Spleen (tissue), 13 donors: ENCODE results near the gene GFRAL. TPM values are rescaled to one million over a fixed set of nuclear protein-coding genes. Genes with fewer than 3 reads are reported as not detected.

Experiments used
- DNase-seq: peaks from one replicate; pipeline ENCODE4 v3.0.0-alpha.2; 2020
- H3K27ac ChIP-seq, 8 donors: fragments of 200-600 bp; sonication (generic) in 7 of 8; 1 replicate in 4 of 8; 2 replicates in 4 of 8; pipeline versions ENCODE4 v1.5.0 to v1.8.0; 2016 to 2021; ENCODE audit warnings: inconsistent platforms in 4 of 8, mild to moderate bottlenecking in 4 of 8, moderate library complexity in 1 of 8
- H3K27me3 ChIP-seq, 7 donors: fragments of 200-600 bp; sonication (generic) in 6 of 7; replicated peaks in 1 of 7; 1 replicate in 4 of 7; 2 replicates in 3 of 7; pipeline versions ENCODE4 v1.5.0 to v1.8.0; 2016 to 2021; ENCODE audit warnings: inconsistent platforms in 3 of 7, mild to moderate bottlenecking in 1 of 7
- H3K36me3 ChIP-seq, 6 donors: fragments of 200-600 bp; sonication (generic) in 5 of 6; 1 replicate in 4 of 6; 2 replicates in 2 of 6; pipeline versions ENCODE4 v1.5.0 to v1.8.0; 2016 to 2021; ENCODE audit warnings: inconsistent platforms in 2 of 6
- H3K4me1 ChIP-seq, 6 donors: fragments of 200-600 bp; sonication (generic) in 5 of 6; 1 replicate in 3 of 6; 2 replicates in 3 of 6; pipeline versions ENCODE4 v1.5.0 to v1.8.0; 2016 to 2021; ENCODE audit warnings: inconsistent platforms in 3 of 6
- H3K4me3 ChIP-seq, 8 donors: fragments of 200-600 bp; sonication (generic) in 7 of 8; 1 replicate in 4 of 8; 2 replicates in 4 of 8; pipeline versions ENCODE4 v1.5.0 to v1.8.0; 2016 to 2021; ENCODE audit warnings: inconsistent platforms in 4 of 8, mild to moderate bottlenecking in 4 of 8, moderate library complexity in 2 of 8
- H3K9me3 ChIP-seq, 8 donors: fragments of 200-600 bp; sonication (generic) in 7 of 8; 1 replicate in 4 of 8; 2 replicates in 4 of 8; pipeline versions ENCODE4 v1.5.0 to v1.8.0; 2016 to 2021; ENCODE audit warnings: inconsistent platforms in 4 of 8
- POLR2A ChIP-seq, 3 donors: fragments of 450-650 bp; IDR thresholded peaks; one replicate each; pipeline ENCODE4 v1.5.1; 2017; ENCODE audit warnings: antibody characterized with exemption in 3 of 3, mild to moderate bottlenecking in 1 of 3
- POLR2AphosphoS5 ChIP-seq, 3 donors: sonication (generic); formaldehyde crosslinking; IDR thresholded peaks; one replicate each; pipeline ENCODE4 v1.5.1; 2017; ENCODE audit warnings: antibody characterized with exemption in 3 of 3
- WGBS, 5 donors: extraction: QIAGEN DNeasy Blood & Tissue Kit in 3 of 5; methylation state at CpG; one replicate each; pipeline versions ENCODE4 v1.1.5 to v1.1.7; 2013 to 2018; 5-methylcytosine and 5-hydroxymethylcytosine counted together
- intact Hi-C: fragments of 100-400 bp; cut with DNase I; formaldehyde crosslinking; loops from one replicate; pipeline ENCODE4 v1.15.0; 2023; ENCODE audit warnings: low total_unique reads
- long read RNA-seq, 2 donors: transcript quantifications; one replicate each; lab custom pipeline, GENCODE V29; 2026
- polyA plus RNA-seq, 3 donors: library from polyadenylated mRNA; stranded (reverse); fragments of 200-250 nt; gene quantifications; one replicate each; pipeline ENCODE4 v1.2.1, GENCODE V29; 2013
- total RNA-seq, 7 donors: library from RNA; depleted of rRNA in 3 of 7; stranded (reverse); fragments of >200 nt in 3 of 7; fragmentation: NEBNext Ultra II Directional in 4 of 7; extraction: Animal tissue kit (Norgen Biotek cat#: 25700) in 4 of 7; gene quantifications; one replicate each; pipeline versions ENCODE4 v1.1.0 to v1.2.1, GENCODE V29; 2016 to 2021
- TF ChIP-seq, protein P1 (sequence below), 11 experiments: fragments of 200-600 bp in 7 of 11; fragments of 450-650 bp in 4 of 11; sonication (generic) in 4 of 11; IDR thresholded peaks in 8 of 11; conservative IDR thresholded peaks in 3 of 11; 1 replicate in 7 of 11; 2 replicates in 4 of 11; pipeline versions ENCODE4 v1.4.0 to v1.8.0; 2016 to 2021; ENCODE audit warnings: antibody characterized with exemption in 11 of 11, inconsistent platforms in 4 of 11, mild to moderate bottlenecking in 1 of 11
- donor health status: healthy with polysubstance abuse.
- donor health status: DM: no; HTN: no; CAD: no; lungs with moderate emphysema.
- donor health status: DM: no; HTN: no; CAD: no.
- donor health status: Bipolar disorder and iron deficiency.
- donor health status: healthy.
- donor health status: DM: no; HTN: no; CAD: no.
- donor health status: DM: yes; HTN: yes; CAD: no.

GFRAL gene, protein sequence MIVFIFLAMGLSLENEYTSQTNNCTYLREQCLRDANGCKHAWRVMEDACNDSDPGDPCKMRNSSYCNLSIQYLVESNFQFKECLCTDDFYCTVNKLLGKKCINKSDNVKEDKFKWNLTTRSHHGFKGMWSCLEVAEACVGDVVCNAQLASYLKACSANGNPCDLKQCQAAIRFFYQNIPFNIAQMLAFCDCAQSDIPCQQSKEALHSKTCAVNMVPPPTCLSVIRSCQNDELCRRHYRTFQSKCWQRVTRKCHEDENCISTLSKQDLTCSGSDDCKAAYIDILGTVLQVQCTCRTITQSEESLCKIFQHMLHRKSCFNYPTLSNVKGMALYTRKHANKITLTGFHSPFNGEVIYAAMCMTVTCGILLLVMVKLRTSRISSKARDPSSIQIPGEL
- total RNA-seq (not detected), polyA plus RNA-seq (not detected)
- long read RNA-seq, donor 1: 0 reads
- long read RNA-seq, donor 2: 0 reads

DNA sequence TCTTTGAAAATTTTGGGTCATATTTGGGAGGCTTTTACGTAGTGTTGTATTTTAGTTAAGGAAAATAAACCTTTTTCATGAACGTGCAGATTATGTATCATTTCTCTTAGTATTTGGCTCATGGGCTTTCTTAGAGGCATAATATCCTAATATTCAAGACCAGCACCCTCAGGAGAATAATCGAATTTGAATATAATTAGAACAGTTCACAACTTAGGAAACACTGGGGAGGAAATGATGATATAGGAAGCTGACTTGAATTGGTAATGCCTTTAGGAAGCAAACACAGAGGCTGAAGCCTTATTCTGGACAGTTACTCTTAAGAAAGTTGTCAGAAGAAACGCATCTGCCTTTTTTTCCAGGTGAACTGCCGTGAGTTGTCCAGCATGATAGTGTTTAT lies at the start of gene GFRAL:
GFRAL (plus strand) TSS at position 301 of the 400 bp plus-strand sequence; CDS start at position 387, 86 bp downstream.
- Histone ChIP-seq H3K27me3 (no peaks in the 10 kb centered on the region), H3K4me3 (no peak within 1 kb of the TSS), H3K27ac (no peak within 1 kb of the TSS), H3K9me3 (peaks cover 0 to 3% (median 0%) of the 10 kb centered on the region in 8 donors), H3K4me1 (no peaks in the 10 kb centered on the region), H3K36me3 (no peaks in the 10 kb centered on the region)
- DNase-seq: no peak
- WGBS, 5 donors: 59 to 76% (median 71%) methylated on average over 5 of the region's 5 CpGs
- no peak for TF ChIP-seq POLR2AphosphoS5 (IDR thresholded peaks at IDR 0.05)
- no peak for TF ChIP-seq POLR2A (IDR thresholded peaks at IDR 0.05)
- TF ChIP-seq, protein P1, sequence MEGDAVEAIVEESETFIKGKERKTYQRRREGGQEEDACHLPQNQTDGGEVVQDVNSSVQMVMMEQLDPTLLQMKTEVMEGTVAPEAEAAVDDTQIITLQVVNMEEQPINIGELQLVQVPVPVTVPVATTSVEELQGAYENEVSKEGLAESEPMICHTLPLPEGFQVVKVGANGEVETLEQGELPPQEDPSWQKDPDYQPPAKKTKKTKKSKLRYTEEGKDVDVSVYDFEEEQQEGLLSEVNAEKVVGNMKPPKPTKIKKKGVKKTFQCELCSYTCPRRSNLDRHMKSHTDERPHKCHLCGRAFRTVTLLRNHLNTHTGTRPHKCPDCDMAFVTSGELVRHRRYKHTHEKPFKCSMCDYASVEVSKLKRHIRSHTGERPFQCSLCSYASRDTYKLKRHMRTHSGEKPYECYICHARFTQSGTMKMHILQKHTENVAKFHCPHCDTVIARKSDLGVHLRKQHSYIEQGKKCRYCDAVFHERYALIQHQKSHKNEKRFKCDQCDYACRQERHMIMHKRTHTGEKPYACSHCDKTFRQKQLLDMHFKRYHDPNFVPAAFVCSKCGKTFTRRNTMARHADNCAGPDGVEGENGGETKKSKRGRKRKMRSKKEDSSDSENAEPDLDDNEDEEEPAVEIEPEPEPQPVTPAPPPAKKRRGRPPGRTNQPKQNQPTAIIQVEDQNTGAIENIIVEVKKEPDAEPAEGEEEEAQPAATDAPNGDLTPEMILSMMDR (IDR thresholded peaks at IDR 0.05 in 8 of 11, conservative IDR thresholded peaks at IDR 0.05 in 3 of 11): no peak
- intact Hi-C loops: no loop called here

DNA sequence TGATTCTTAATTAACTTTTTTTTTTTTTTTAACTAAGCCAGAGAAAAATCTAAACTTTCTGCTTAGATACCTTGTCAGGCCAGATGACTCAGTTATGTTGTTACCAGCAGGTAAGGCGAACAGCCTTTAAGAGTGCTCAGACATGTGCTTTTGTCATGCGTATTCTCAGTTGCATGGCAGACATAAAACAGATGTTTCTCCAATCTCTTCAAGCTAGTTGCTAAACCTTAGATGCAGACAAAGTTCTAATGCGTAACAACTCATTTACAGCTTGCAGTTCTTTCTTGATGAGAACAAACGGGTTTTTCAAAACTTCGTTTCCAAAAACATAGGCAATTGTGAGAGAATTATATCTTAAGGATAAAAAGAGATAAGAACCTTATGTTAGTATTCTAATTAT lies 49.6 kb upstream of the GFRAL start:
- H3K4me3 ChIP-seq: no peak overlapping the region
- TF ChIP-seq, protein P1 (IDR thresholded peaks at IDR 0.05 in 8 of 11, conservative IDR thresholded peaks at IDR 0.05 in 3 of 11): no peak
- TF ChIP-seq POLR2A (IDR thresholded peaks at IDR 0.05): no peak
- TF ChIP-seq POLR2AphosphoS5 (IDR thresholded peaks at IDR 0.05): no peak
- H3K36me3 ChIP-seq: no peaks in the 10 kb centered on the region
- no peak overlapping the region for H3K27ac ChIP-seq
- DNase-seq: no peak
- no peaks in the 10 kb centered on the region for H3K4me1 ChIP-seq
- H3K27me3 ChIP-seq: no peaks in the 10 kb centered on the region
- WGBS, 5 donors: 77 to 85% (median 80%) methylated on average over 5 of the region's 5 CpGs
- intact Hi-C loops: no loop called here
- no peaks in the 10 kb centered on the region for H3K9me3 ChIP-seq

DNA sequence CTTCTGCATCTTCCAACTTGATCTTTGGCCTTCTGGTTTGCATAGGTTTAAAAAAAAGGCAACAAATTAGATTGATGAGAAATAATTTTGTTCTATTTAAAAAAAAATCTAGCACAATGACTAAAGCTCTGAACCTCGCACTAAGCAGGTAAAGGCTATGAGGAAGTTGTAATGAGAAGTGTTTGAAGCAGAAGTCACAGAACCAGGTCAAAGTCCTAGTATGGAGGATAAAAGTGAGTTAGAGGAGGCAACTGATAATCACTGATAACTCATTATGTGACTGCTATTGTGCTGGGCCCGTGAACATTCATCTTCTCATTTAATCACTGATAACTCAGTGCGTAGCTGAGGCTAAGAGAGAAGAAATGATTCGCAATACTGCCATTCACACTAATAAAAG lies 46.1 kb upstream of the GFRAL start:
- H3K4me1 ChIP-seq: no peaks in the 10 kb centered on the region
- TF ChIP-seq POLR2A (IDR thresholded peaks at IDR 0.05) (no peak), POLR2AphosphoS5 (IDR thresholded peaks at IDR 0.05) (no peak)
- TF ChIP-seq, protein P1 (IDR thresholded peaks at IDR 0.05 in 8 of 11, conservative IDR thresholded peaks at IDR 0.05 in 3 of 11): no peak
- no peak overlapping the region for H3K4me3 ChIP-seq
- no peaks in the 10 kb centered on the region for H3K36me3 ChIP-seq
- WGBS, 5 donors: 57 to 78% (median 69%) methylated on average over 4 of the region's 4 CpGs
- no peaks in the 10 kb centered on the region for H3K27me3 ChIP-seq
- intact Hi-C loops: no loop called here
- no peaks in the 10 kb centered on the region for H3K9me3 ChIP-seq
- no peak overlapping the region for H3K27ac ChIP-seq
- DNase-seq: no peak

DNA sequence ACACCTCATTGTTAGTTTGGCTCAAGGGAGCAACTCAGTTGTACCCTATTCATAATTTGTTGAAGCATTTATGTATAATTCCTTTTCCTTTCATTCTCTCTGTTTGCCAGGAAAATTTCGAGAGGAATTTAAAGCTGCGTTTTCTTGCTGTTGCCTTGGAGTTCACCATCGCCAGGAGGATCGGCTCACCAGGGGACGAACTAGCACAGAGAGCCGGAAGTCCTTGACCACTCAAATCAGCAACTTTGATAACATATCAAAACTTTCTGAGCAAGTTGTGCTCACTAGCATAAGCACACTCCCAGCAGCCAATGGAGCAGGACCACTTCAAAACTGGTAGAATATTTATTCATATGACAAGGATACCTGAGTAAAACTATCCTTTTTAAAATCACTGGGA lies 45.2 kb upstream of the GFRAL start:
- TF ChIP-seq POLR2AphosphoS5 (IDR thresholded peaks at IDR 0.05): no peak
- TF ChIP-seq, protein P1 (IDR thresholded peaks at IDR 0.05 in 8 of 11, conservative IDR thresholded peaks at IDR 0.05 in 3 of 11): no peak
- no peak for TF ChIP-seq POLR2A (IDR thresholded peaks at IDR 0.05)
- WGBS, 5 donors: 74 to 90% (median 79%) methylated on average over 6 of the region's 6 CpGs
- intact Hi-C loops: no loop called here
- Histone ChIP-seq H3K36me3 (no peaks in the 10 kb centered on the region), H3K27me3 (no peaks in the 10 kb centered on the region), H3K27ac (no peak overlapping the region), H3K4me1 (no peaks in the 10 kb centered on the region), H3K9me3 (no peaks in the 10 kb centered on the region), H3K4me3 (no peak overlapping the region)
- DNase-seq: no peak
